ENCODE results near the gene SASS6.

Gene SASS6, protein sequence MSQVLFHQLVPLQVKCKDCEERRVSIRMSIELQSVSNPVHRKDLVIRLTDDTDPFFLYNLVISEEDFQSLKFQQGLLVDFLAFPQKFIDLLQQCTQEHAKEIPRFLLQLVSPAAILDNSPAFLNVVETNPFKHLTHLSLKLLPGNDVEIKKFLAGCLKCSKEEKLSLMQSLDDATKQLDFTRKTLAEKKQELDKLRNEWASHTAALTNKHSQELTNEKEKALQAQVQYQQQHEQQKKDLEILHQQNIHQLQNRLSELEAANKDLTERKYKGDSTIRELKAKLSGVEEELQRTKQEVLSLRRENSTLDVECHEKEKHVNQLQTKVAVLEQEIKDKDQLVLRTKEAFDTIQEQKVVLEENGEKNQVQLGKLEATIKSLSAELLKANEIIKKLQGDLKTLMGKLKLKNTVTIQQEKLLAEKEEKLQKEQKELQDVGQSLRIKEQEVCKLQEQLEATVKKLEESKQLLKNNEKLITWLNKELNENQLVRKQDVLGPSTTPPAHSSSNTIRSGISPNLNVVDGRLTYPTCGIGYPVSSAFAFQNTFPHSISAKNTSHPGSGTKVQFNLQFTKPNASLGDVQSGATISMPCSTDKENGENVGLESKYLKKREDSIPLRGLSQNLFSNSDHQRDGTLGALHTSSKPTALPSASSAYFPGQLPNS

DNA sequence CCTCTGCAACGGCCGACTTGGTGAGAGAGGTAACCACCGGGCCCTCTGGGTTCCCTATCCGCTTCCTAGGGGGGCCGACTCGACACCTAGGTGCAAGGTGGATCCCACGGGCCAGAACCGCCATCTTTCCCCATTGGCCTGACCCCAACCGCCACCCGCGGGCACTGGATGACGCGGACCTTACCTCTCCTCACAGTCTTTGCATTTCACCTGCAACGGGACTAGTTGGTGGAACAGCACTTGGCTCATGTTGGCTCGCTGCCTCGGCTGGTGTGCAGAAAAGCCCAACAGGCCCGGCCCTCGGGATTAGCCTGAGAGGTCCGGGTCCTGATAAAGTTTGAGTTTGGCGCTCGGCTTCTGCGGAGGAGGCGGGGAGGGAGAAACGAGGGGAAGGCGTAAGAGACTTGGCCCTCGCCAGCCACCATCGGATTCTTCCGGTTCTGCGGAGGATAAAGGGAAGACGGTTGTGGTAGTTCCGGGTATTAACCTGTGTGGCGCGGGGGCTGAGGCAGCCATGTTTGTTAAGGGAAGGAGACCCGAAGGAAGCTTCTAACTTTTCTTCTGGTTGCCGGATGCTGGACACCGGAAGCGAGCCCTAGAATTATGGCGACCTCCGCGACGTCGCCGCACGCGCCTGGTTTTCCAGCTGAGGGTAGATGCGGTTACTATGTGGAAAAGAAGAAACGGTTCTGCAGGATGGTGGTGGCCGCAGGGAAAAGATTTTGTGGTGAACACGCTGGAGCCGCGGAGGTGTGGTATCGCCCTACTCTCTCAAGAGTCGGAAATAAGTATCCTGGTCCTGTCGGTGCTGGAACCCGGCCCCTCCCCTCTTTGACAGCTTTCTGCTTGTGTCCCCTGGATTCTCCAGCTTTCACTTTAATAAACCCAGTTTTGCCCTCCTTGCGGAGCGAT lies at the start of gene SASS6, which contains the start of gene TRMT13:
SASS6 (minus strand) TSS at position 365 of the 912 bp plus-strand sequence; CDS start at position 249, 116 bp downstream.
TRMT13 (plus strand) TSS at position 598 of the 912 bp plus-strand sequence; CDS start at position 604, 6 bp downstream.
- peak; percentile 98 for DNase-seq (ENCODE audit: low read depth)
- TF ChIP-seq, protein P1, sequence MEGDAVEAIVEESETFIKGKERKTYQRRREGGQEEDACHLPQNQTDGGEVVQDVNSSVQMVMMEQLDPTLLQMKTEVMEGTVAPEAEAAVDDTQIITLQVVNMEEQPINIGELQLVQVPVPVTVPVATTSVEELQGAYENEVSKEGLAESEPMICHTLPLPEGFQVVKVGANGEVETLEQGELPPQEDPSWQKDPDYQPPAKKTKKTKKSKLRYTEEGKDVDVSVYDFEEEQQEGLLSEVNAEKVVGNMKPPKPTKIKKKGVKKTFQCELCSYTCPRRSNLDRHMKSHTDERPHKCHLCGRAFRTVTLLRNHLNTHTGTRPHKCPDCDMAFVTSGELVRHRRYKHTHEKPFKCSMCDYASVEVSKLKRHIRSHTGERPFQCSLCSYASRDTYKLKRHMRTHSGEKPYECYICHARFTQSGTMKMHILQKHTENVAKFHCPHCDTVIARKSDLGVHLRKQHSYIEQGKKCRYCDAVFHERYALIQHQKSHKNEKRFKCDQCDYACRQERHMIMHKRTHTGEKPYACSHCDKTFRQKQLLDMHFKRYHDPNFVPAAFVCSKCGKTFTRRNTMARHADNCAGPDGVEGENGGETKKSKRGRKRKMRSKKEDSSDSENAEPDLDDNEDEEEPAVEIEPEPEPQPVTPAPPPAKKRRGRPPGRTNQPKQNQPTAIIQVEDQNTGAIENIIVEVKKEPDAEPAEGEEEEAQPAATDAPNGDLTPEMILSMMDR (conservative IDR thresholded peaks at IDR 0.05; ENCODE audit: control insufficient read depth, insufficient read depth, low read depth, low read length): no peak
- peak within 1 kb of the TSS; percentile 85 for H3K4me3 ChIP-seq (ENCODE audit: control insufficient read depth, low read depth, low read length)

DNA sequence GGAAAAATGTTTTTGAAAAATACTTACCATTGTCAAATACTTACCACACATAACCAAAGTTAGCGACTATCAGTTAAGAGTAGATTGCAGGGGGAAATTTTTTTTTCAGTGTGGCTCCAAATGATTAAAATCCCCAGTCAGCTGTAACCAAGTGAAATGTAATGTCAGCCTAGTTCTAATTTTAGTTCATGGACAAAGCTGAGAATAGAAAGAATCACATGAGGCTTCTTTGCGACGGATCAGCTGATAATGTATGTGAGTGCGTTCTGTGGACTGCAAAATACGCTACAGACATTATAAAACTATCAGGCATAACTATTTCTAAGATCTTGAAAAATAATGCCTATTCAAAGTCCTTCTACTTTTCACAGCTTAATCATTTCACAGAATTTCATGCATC lies 45.4 kb upstream of the SASS6 start, which contains the start of gene LRRC39:
LRRC39 (minus strand) TSS at position 166 of the 400 bp plus-strand sequence. CDS start 9,740 bp downstream, outside the sequence.
- TF ChIP-seq, protein P1 (conservative IDR thresholded peaks at IDR 0.05; ENCODE audit: control insufficient read depth, insufficient read depth, low read depth, low read length): no peak
- DNase-seq (ENCODE audit: low read depth): no peak
- no peak within 1 kb of the TSS for H3K4me3 ChIP-seq (ENCODE audit: control insufficient read depth, low read depth, low read length)

DNA sequence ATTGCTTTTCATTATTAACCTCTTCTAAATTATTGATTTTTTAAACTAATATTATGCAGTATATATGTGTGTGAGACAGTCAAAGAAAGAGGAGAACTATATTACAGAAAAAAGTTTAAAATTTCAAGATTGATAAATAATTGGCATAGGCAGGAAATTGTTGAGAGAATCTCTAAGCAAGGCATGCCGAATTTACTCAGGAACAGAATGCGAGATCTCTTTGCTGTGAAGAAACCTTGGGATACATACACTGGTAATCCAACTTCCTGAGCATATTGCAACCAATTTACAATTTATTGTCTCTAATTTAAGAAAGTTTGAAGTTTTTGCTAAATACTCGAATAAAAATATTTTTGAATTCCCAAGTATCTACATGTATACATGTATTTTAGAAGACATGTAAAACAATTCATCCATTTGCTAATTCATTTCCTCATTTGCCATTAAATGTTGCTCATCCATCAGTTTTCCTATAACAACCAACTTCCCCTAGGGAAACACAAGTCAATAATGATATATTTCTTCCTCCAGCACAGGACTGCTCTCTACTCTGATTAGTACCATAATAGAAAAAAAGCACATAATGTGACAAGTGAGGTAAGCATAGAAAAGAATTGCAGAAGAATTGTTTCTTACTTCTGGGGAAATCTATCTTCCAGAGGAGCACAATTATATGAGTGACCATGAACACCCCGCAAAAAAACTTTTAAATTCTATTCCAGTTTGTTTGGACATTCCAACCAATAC lies 44.7 kb upstream of the SASS6 start:
- H3K4me3 ChIP-seq (ENCODE audit: control insufficient read depth, low read depth, low read length): no peak overlapping the region
- TF ChIP-seq, protein P1 (conservative IDR thresholded peaks at IDR 0.05; ENCODE audit: control insufficient read depth, insufficient read depth, low read depth, low read length): no peak
- DNase-seq (ENCODE audit: low read depth): no peak

DNA sequence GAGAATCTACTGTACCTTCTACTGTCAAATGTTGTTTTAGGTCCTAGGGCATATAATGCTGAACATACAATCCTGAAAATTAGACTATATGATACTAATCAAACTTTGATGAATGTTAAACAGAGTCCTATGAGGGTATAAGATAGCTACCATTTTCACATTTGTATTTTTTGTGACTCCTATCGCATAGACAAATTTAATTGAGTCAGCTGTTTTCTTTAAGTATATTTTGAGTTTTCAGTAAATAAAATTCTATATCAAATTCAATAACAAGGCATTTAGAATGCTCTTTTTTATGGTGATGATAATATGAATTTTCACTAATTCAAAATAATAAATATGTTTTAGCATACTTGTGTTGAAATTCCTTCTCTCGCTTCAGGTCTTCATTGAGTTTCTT lies 35.3 kb upstream of the SASS6 start:
- TF ChIP-seq, protein P1 (conservative IDR thresholded peaks at IDR 0.05; ENCODE audit: control insufficient read depth, insufficient read depth, low read depth, low read length): no peak
- no peak for DNase-seq (ENCODE audit: low read depth)
- H3K4me3 ChIP-seq (ENCODE audit: control insufficient read depth, low read depth, low read length): no peak overlapping the region

DNA sequence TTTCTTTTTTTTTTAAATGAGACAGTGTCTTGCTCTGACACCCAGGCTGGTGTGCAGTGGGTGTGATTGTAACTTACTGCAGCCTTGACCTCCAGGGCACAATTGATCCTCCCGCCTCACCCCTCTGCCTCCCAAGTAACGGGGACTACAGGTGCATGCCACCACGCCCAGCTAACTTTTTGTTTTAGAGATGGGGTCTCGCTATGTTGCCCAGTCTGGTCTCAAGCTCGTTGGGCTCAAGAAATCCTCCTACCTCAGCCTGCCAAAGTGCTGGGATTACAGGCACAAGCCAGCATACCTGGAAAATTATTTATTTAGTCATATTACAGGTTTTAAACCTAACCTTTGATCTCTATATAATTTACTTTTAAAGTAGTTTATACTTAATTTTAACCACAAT lies 32.0 kb upstream of the SASS6 start:
- no peak overlapping the region for H3K4me3 ChIP-seq (ENCODE audit: control insufficient read depth, low read depth, low read length)
- TF ChIP-seq, protein P1 (conservative IDR thresholded peaks at IDR 0.05; ENCODE audit: control insufficient read depth, insufficient read depth, low read depth, low read length): no peak
- no peak for DNase-seq (ENCODE audit: low read depth)

Data from fibroblast of mammary gland (primary cell).